ENCODE data around the gene SIPA1L3.

SIPA1L3 gene

DNA sequence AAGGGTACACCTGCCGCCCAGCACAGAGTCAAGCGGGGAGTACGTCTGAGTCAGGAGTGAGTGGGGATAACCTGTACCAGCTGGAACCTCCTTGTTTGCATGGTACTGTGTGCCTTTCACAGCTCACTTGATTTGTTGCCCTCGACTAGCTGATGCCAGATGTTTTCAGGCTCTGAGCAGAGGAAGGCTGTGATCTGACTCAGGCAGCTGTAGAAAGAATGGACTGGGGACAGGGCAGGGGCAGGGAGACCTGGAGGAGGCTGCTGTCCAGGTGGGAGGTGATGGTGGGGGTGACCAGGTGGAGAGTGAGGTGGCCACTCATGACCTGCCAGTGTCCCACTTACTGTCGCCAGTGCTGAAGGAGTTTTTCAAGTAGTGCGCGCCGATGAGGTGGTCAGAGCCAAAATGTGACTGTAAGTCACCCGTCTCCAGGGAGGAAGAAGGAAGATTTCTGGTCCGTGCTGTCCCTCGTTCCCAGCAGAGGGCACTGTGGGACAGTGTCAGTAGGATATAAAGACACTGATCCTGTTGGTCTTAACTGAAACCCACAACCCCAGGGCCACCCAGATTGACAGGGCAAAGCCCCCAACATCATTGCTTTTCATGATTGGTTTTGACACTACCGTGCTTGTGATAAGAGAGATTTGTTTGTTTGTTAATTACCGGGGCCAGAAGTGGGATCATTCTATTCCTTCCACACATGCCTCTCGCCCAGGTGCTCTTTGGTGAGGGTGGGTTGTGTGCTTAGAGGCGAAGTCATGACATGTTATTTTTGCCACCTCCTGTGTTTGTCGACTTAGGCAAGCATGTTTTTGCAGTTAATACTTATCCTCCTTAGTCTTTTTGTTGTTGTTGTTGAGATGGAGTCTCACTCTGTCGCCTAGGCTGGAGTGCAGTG lies 188.7 kb downstream of the SIPA1L3 start:
- DNase-seq (ENCODE audit: low read depth in 2 of 3, low spot score in 1 of 3): peak; percentile 29 to 44 (median 40)

- DNase-seq (ENCODE audit: low read depth in 2 of 3, low spot score in 1 of 3): no peak
These were observed 193.0 kb downstream of the SIPA1L3 start for GRCh38 chr19:38099966-38100365.

GRCh38 chr19:38100589-38100988 lies 193.6 kb downstream of the SIPA1L3 start:
- DNase-seq (ENCODE audit: low read depth in 2 of 3, low spot score in 1 of 3): no peak

DNA sequence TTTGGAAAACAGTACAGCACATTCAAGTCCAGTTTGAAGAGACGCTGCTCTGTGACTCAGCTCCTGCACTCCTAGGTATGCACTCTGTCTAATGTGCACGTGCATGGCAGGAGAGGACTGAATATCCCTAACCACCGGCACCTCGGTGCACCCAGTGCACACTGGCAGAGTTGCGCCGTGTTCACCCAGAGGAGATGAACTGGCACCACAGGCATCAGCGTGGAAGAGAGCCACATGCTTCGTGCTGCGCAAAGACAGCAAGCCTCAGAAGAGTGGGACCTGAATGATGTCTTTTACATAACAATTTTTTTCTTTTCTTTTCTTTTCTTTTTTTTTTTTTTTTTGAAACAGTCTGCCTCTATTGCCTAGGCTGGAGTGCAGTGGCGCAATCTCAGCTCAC lies 194.7 kb downstream of the SIPA1L3 start:
- no peak for DNase-seq (ENCODE audit: low read depth in 2 of 3, low spot score in 1 of 3)

DNA sequence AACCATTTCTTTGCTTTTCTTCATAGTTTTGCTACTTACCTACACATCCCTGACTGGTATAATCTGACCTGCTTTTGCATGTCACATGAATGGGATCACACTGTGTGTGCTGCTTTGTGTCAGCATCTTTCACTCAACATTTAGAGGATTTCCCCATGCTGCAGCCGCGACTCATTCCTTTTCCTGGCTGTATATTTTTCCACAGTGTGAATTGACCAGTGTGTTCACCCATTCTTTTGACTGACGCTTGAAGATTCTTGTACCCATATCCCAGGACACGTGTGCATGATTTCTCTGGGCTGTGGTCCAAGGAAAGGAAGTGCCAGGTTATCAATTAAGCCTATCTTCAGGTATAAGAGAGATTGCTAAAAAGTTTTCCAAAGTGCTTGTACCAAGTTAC lies 198.6 kb downstream of the SIPA1L3 start:
- DNase-seq (ENCODE audit: low read depth in 2 of 3, low spot score in 1 of 3): no peak

DNA sequence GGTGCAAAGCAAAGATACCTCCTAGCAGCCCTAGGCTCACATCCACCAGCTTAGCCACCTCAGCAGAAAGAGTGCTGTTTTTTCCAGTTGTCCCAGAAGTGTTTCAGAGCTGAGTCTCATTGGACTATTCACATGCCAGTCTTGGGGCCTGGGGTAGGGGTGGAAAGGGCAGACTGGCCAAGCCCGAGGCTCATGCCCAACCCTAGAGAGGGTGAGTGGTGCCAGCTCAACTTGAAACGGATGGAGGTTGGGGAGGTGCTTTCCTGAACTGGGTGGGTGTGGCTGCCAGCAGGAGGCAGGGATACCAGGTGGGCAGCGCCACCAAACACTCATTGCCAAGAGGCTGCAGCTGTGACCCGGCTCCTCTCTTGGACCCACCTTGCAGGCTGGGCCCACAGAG lies 200.1 kb downstream of the SIPA1L3 start:
- no peak for DNase-seq (ENCODE audit: low read depth in 2 of 3, low spot score in 1 of 3)

DNA sequence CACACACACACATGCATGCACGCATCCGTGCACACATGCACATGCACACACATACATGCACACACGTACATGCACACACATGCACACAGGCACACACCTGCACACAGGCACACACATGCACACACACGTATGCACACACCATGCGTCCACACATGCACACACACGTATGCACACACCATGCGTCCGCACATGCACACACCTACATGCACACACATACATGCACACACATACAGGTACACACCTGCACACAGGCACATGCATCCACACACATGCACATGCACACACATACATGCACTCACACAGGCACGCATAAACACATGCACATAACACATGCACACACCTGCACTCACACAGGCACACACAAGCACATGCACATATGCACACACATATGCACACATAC lies 204.9 kb downstream of the SIPA1L3 start:
- DNase-seq (ENCODE audit: low read depth in 2 of 3, low spot score in 1 of 3): no peak

GRCh38 chr19:38114651-38115050 lies 207.6 kb downstream of the SIPA1L3 start:
- DNase-seq (ENCODE audit: low read depth in 2 of 3, low spot score in 1 of 3): no peak

DNA sequence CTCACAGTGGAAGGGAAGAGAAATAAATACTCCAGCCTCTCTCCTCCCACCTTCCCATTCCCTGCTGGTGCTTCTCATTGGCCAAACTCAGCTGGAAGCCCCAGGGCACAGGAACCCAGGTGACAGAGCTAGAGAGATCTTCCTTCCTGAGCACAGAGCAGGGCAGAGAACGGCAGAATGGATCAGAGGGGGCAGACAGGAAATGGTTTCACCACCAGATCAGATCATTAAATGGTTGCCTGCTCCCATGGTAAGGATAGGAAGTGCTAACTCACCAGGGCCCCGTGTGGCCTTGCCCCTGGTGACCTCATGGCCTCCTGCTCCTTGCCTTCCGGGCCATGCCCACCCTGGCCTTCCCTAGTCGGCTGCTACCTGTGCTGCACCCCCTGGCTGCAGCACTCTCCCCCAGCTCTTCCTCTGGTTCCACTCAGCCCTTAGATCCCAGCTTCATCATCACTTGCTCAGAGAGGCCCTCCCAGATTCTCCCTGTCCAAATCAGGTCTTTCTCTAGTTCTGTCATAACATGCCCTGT lies 208.3 kb downstream of the SIPA1L3 start:
- no peak for DNase-seq (ENCODE audit: low read depth in 2 of 3, low spot score in 1 of 3)

- DNase-seq (ENCODE audit: low read depth in 2 of 3, low spot score in 1 of 3): no peak
These were observed 211.2 kb downstream of the SIPA1L3 start for GRCh38 chr19:38118176-38118575.

- no peak for DNase-seq (ENCODE audit: low read depth in 2 of 3, low spot score in 1 of 3)
These were observed 213.5 kb downstream of the SIPA1L3 start for GRCh38 chr19:38120471-38121025.

DNA sequence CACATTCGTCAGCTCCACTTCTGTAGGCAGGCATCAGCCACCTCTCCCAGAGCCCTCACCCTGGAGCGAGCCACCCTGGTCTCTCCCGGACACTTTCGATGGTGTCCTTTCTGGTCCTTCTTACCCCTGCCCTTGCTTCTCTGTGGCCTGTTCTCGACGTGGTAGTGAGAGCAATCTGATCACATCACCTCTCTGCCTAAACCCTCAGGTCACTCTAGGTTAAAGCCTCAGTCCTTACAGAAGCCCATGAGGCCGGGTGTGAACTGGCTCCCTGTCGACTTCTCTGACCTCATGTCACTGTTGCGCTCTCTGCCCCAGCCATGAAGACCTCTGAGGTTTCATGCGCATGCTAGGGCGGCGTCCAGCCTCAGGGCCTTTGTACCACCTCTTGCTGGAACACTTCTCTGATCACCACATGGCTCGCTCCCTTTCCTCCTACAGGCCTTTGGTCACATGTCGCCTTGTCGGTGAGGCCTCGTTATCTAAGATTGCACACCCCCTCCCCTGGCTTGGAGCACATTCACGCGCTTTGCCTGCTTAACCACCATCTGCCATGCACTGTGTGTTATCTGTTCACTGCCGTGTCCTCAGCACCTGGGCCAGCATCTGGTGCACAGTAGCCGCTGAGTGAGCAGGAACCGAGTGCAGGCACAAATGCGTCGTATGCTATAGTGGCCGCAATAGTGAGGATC lies 215.5 kb downstream of the SIPA1L3 start:
- no peak for DNase-seq (ENCODE audit: low read depth in 2 of 3, low spot score in 1 of 3)

DNA sequence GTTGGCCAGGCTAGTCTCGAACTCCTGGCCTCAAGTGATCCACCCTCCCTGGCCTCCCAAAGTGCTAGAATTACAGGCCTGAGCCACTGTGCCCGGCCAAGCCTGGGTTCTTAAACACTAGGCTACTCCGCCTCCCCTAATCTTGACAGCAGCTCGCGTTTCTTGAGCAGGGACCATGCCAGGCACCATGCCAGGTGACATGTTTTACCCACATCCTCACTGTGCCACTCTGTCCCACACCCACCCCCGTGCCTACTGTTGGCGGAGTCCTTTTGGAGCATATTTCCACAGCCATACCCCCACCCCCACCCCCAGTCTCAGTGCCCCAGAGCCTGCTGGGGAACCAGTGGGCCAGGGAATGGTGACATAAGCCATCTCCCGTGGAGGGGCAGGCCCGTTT lies 218.2 kb downstream of the SIPA1L3 start:
- no peak for DNase-seq (ENCODE audit: low read depth in 2 of 3, low spot score in 1 of 3)

- no peak for DNase-seq (ENCODE audit: low read depth in 2 of 3, low spot score in 1 of 3)
These were observed 223.4 kb downstream of the SIPA1L3 start for GRCh38 chr19:38130399-38130798.

GRCh38 chr19:38132781-38133180 lies 225.8 kb downstream of the SIPA1L3 start:
- no peak for DNase-seq (ENCODE audit: low read depth in 2 of 3, low spot score in 1 of 3)

- DNase-seq (ENCODE audit: low read depth in 2 of 3, low spot score in 1 of 3): no peak
These were observed 226.3 kb downstream of the SIPA1L3 start for GRCh38 chr19:38133319-38133718.

GRCh38 chr19:38134540-38135149 lies 227.6 kb downstream of the SIPA1L3 start:
- peak in 2 of 3 donors; percentile 23 to 41 for DNase-seq (ENCODE audit: low read depth in 2 of 3, low spot score in 1 of 3)

GRCh38 chr19:38135150-38135998 lies 228.4 kb downstream of the SIPA1L3 start:
- DNase-seq (ENCODE audit: low read depth in 2 of 3, low spot score in 1 of 3): no peak

GRCh38 chr19:38139122-38139521 lies 232.1 kb downstream of the SIPA1L3 start:
- DNase-seq (ENCODE audit: low read depth in 2 of 3, low spot score in 1 of 3): no peak

- DNase-seq (ENCODE audit: low read depth in 2 of 3, low spot score in 1 of 3): no peak
These were observed 234.1 kb downstream of the SIPA1L3 start for GRCh38 chr19:38141108-38141507.
